HG03196 (cell line): ENCODE measurements around the gene TOB2.
"Not testable (repeated sequence)": the region's sequence is repeated elsewhere in the genome, so short reads cannot be mapped to it uniquely, and the experiment has no call there.

ENCODE experiments used
- ATAC-seq: cut with Tn5 transposase; IDR thresholded peaks from one replicate; pipeline ENCODE4 v1.9.1; 2021; ENCODE audit not compliant: unreplicated experiment

TOB2 gene

GRCh38 chr22:41429951-41430332 is 16.7 kb downstream of the TOB2 start:
- no peak for ATAC-seq

- no peak for ATAC-seq
These were observed 17.2 kb downstream of the TOB2 start for GRCh38 chr22:41429232-41429950.

GRCh38 chr22:41425660-41426365 is 20.8 kb downstream of the TOB2 start:
- ATAC-seq: no peak

GRCh38 chr22:41418717-41419116 is 27.9 kb downstream of the TOB2 start:
- no peak for ATAC-seq

- no peak for ATAC-seq
These were observed 28.8 kb downstream of the TOB2 start for GRCh38 chr22:41417622-41418390.

- no peak for ATAC-seq
These were observed 31.0 kb downstream of the TOB2 start for GRCh38 chr22:41415554-41415953.

GRCh38 chr22:41411021-41411851 is 35.4 kb downstream of the TOB2 start:
- ATAC-seq: no peak

- ATAC-seq: no peak
These were observed 36.3 kb downstream of the TOB2 start for GRCh38 chr22:41410311-41410751.

GRCh38 chr22:41408665-41409064 is 37.9 kb downstream of the TOB2 start:
- no peak for ATAC-seq

GRCh38 chr22:41407433-41407832 is 39.2 kb downstream of the TOB2 start:
- ATAC-seq: no peak

- ATAC-seq: no peak
These were observed 40.2 kb downstream of the TOB2 start for GRCh38 chr22:41406410-41406809.

GRCh38 chr22:41405588-41405987 is 41.0 kb downstream of the TOB2 start:
- no peak for ATAC-seq

GRCh38 chr22:41403532-41404318 is 42.9 kb downstream of the TOB2 start:
- no peak for ATAC-seq

- ATAC-seq: not testable (repeated sequence)
These were observed 43.8 kb downstream of the TOB2 start for GRCh38 chr22:41402851-41403250.

- no peak for ATAC-seq
These were observed 44.6 kb downstream of the TOB2 start for GRCh38 chr22:41401781-41402648.

GRCh38 chr22:41398921-41399320 is 47.7 kb downstream of the TOB2 start:
- no peak for ATAC-seq

- no peak for ATAC-seq
These were observed 49.3 kb downstream of the TOB2 start for GRCh38 chr22:41397143-41397811.

GRCh38 chr22:41395531-41396240 is 50.9 kb downstream of the TOB2 start:
- ATAC-seq: no peak
